HG03432 (cell line): ENCODE data around the gene TSGA10IP.
A peak's percentile ranks its signal among the peaks of the same experiment; 100 is the strongest.

Source experiments
- ATAC-seq: cut with Tn5 transposase; IDR thresholded peaks from one replicate; pipeline ENCODE4 v1.9.1; 2021; ENCODE audit warnings: mild to moderate bottlenecking, moderate library complexity; ENCODE audit not compliant: unreplicated experiment

Gene TSGA10IP

GRCh38 chr11:65973439-65974110, 28.3 kb downstream of the TSGA10IP start:
- no peak for ATAC-seq

GRCh38 chr11:65975771-65976170, 30.5 kb downstream of the TSGA10IP start:
- ATAC-seq: no peak

- ATAC-seq: no peak
These were observed 31.2 kb downstream of the TSGA10IP start for GRCh38 chr11:65976216-65977176.

DNA sequence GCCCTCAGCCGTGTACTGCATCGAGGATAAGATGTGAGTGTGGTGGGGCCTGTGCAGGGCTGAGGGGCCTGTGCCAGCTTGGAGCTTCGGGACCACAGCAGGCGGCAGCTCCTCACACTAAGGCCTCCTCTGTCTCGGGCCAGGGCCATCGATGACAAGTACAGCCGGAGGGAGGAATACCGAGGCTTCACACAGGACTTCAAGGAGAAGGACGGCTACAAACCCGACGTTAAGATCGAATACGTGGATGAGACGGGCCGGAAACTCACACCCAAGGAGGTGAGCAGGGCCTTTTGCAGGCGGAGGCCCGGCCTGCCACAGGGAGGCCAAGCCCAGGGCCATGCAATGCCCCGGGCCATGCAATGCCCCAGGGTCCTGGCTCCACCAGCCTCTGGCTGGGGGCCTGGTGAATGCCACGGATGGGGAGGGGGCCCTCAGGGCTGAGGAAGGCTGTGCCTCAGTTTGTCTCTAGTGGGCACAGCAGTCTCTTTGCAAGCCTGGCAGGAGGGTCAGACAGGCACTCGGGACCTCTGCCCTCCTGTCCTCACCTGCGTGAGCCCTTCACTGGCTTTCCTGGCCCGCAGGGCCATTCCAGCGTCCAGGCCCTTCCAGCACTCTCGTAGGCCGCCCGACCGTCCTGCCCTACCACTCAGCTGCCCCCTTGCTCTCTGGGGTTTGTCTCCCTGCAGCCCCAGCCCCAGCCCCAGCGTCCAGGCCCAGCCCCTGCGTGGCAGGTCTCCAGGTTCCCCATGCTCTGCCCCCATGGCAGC, 32.5 kb downstream of the TSGA10IP start:
- ATAC-seq: no peak

- ATAC-seq: no peak
These were observed 33.3 kb downstream of the TSGA10IP start for GRCh38 chr11:65978391-65979238.

DNA sequence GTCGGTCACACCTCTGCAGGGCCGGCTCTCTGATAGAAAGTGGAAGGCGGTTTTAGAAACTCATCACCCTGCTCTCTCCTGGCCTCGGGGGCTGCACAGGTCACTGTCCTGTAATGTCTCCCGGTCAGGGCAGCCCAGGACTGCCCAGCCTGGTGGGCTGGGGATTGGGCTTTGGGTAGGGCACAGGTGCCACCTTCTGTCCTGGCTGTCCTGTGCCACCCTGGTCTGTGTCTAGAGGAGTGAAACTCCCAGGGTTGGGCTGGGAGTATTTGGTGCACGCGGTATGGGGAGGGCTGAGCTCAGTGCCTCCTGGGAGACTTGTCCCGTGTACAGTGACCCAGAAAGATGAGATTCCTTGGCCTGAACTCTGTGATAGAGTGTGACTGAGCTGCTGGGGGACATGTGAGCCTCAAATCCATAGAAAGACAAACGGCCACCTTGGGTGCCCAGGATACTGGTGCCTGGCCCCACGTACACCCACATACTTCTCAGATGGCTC, 34.0 kb downstream of the TSGA10IP start:
- no peak for ATAC-seq

- no peak for ATAC-seq
These were observed 35.9 kb downstream of the TSGA10IP start for GRCh38 chr11:65981101-65981740.

GRCh38 chr11:65981972-65982823, 36.9 kb downstream of the TSGA10IP start:
- no peak for ATAC-seq

- no peak for ATAC-seq
These were observed 37.7 kb downstream of the TSGA10IP start for GRCh38 chr11:65982824-65983588.

GRCh38 chr11:65983589-65983987, 38.3 kb downstream of the TSGA10IP start:
- ATAC-seq: no peak

DNA sequence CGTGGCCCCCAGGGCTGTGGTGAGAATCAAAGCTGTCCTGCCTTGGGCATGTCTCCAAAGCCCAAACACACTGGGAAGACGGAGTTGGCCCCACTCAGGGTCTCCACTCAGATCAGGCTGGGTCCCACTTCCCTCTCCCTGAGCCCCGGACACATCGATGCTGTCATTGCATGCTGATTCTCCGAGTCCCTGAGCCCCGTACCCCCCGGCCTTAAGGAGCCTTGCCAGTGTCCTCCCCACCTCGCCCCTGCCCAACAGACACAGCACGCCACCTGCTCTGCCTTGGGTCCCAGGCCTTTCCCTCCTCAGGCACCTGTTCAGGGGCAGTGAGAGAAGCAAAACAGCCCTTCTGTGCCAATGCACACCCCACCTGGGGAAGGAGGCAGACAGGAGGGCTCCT, 42.1 kb downstream of the TSGA10IP start:
- no peak for ATAC-seq

- peak; percentile 86 for ATAC-seq
These were observed 43.7 kb downstream of the TSGA10IP start for GRCh38 chr11:65988791-65989592.

DNA sequence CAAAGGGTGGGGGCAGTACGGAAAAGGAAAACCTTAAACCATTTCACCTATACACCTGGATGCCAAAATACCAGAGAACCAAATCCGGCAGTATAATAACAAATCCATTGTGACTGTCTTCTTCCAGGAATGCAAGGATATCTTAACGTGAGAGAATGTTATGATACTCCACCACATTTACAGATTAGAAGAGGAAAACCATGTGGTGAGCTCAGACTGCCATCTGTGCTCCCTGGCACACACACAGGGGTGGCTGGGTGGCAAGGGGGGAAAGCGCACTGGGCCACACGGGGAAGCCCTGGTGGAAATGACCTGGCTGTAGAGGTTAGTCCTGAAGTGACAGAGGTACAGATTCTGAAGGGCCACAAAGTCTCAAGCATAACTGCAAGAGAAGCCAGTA, 46.8 kb downstream of the TSGA10IP start:
- ATAC-seq: no peak

- ATAC-seq: no peak
These were observed 52.0 kb downstream of the TSGA10IP start for GRCh38 chr11:65997286-65997685.

DNA sequence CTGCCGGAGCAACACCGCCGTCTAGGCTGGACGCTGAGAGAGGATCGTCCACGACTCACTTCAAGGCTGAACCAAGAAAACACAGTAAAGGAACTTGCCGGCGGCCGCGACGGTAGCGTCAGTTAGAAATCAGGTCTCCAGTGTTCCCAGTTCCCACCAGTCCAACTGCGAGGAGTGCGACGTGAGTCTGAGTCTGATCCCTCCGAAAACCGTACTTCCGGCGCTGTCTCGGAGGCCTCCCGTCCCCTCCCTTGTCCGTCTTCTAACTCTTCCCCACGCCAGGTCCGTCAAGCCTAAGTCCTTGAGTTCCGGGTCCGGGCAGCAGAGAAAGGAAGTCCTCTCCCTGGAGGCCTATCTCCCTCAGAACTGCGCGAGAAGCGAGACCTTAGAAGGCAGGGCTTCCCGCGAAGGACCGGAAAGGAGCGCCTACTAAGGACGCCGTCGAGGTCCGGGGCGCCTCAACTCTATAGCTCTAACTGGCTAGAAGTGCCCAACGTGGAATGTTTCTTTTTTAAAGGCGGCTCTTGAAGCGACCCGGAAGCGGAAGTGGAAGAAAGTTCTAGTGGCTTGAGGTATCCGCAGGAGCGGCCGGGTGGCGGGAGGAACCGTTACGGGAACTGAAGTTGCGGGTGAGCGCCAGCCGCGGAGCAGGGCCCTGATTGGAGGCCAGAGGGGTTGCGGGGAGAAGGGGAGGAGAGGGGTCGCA, 56.8 kb downstream of the TSGA10IP start, which contains the start of the genes BANF1 and EIF1AD:
Gene BANF1, plus strand, starts transcription at position 562 of the 706 bp plus-strand sequence. CDS start 748 bp downstream, outside the sequence.
Gene EIF1AD, minus strand, starts transcription at position 216 of the 706 bp plus-strand sequence. CDS start 1,768 bp downstream, outside the sequence.
- ATAC-seq: peak; percentile 73

- ATAC-seq: peak; percentile 57
These were observed 57.5 kb downstream of the TSGA10IP start for GRCh38 chr11:66002648-66003225.
